Ascending aorta (tissue), 2 donors: ENCODE measurements around the gene ZNF593OS. TPM values are rescaled to one million over a fixed set of nuclear protein-coding genes. Genes with fewer than 3 reads are reported as not detected.

Experiments used
- DNase-seq, 2 donors: peaks; one replicate each; pipeline ENCODE4 v3.0.0-alpha.2; 2019; ENCODE audit warnings: low spot score in 2 of 2
- H3K27ac ChIP-seq, 2 donors: fragments of 200-600 bp; sonication (generic); one replicate each; pipeline ENCODE4 v1.5.1; 2016 to 2017; ENCODE audit warnings: mild to moderate bottlenecking in 1 of 2
- H3K27me3 ChIP-seq: fragments of 200-600 bp; sonication (generic); one replicate; pipeline ENCODE4 v1.5.1; 2017
- H3K36me3 ChIP-seq, 2 donors: fragments of 200-600 bp; sonication (generic); one replicate each; pipeline ENCODE4 v1.5.1; 2016
- H3K4me1 ChIP-seq, 2 donors: fragments of 200-600 bp; sonication (generic); one replicate each; pipeline ENCODE4 v1.5.1; 2016 to 2017; ENCODE audit warnings: mild to moderate bottlenecking in 1 of 2
- H3K4me3 ChIP-seq, 2 donors: fragments of 200-600 bp; sonication (generic); one replicate each; pipeline ENCODE4 v1.5.1; 2016 to 2017; ENCODE audit warnings: mild to moderate bottlenecking in 1 of 2
- H3K9me3 ChIP-seq, 2 donors: fragments of 200-600 bp; sonication (generic); one replicate each; pipeline ENCODE4 v1.5.1; 2016
- intact Hi-C: fragments of 100-400 bp; cut with DNase I; formaldehyde crosslinking; loops from one replicate; pipeline ENCODE4 v1.15.1; 2023
- total RNA-seq: library from RNA; depleted of rRNA; stranded (reverse); fragments of >200 nt; gene quantifications from one replicate; pipeline ENCODE4 v1.1.0, GENCODE V29; 2016
- TF ChIP-seq, protein P1 (sequence below), 3 experiments: fragments of 200-600 bp in 2 of 3; fragments of 450-650 bp in 1 of 3; sonication (generic) in 2 of 3; IDR thresholded peaks; one replicate each; pipeline ENCODE4 v1.5.1; 2016 to 2019; ENCODE audit warnings: antibody characterized with exemption in 3 of 3, mild to moderate bottlenecking in 1 of 3, moderate library complexity in 1 of 3

Gene ZNF593OS
- total RNA-seq, 1 donor from 2014 or later, result not detected

DNA sequence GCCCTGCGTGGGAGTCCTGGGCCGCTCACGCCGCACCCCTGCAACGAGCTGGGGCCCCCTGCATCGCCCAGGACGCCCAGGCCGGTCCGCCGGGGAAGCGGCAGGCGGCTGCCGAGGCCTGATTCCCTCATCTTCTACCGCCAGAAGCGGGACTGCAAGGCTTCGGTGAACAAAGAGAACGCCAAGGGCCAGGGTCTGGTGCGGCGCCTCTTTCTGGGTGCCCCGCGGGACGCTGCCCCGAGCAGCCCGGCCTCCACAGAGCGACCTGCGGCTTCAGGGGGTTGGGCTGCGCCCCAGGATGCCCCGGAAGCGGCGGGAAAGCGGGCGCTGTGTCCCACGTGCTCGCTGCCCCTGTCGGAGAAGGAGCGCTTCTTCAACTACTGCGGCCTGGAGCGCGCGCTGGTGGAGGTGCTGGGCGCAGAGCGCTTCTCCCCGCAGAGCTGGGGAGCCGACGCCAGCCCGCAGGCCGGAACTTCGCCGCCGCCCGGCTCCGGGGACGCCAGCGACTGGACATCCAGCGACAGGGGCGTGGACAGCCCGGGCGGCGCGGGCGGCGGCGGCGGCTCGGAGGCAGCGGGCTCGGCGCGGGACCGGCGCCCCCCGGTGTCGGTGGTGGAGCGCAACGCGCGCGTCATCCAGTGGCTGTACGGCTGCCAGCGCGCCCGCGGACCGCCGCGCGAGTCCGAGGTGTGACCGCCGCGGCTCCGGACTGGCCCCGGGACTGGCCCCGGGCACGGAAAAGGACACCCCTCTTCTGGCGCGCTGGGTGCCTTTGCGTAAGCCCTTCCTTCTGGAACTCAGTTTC lies 10.0 kb downstream of the ZNF593OS start:
- Histone ChIP-seq H3K4me1 (peaks cover 6 to 8% of the 10 kb centered on the region in 2 donors), H3K27ac (peak overlapping the region in 1 of 2 donors; percentile 2)

DNA sequence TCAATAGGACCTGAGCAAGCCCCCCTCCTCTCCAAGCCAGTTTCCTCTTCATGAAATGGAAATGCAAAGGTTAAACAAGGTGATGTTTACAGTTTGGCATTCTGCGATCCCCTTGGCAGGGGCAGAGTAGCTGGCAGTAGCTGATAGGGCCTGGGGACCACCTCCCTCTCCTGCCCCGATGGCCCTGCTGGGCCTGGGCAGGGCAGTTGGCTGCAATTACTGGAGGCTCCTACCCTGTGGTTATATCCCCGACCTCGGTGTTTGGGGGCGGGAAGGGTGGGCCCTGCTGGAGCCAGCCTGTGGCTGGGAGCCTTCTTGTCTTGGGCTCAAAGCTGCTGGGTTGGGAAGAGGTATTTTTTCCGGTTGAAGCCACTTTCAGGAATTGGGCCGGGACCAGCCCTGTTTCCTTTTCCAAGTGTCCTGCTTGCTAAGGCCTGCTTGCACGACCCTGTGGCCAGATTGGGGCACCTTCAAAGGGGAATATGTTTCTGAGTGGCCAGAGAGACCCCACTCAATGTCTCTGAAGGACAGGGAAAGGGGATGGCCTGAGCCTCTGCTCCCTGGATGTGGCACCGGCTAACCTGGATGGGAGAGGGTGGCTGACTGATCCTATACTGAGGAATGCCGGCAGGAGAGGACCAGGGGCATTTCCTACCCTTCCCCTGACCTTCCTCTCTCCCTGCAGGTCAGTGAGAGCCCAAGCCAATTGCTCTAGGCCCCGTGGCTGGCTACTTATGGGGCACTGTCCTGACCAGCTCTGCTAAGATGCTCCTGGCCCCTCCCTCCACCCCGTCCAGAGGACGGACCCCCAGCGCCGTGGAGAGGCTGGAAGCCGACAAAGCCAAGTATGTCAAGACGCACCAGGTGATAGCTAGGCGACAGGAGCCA lies 10.9 kb downstream of the ZNF593OS start:
- no peaks in the 10 kb centered on the region for H3K27me3 ChIP-seq
- TF ChIP-seq, protein P1, sequence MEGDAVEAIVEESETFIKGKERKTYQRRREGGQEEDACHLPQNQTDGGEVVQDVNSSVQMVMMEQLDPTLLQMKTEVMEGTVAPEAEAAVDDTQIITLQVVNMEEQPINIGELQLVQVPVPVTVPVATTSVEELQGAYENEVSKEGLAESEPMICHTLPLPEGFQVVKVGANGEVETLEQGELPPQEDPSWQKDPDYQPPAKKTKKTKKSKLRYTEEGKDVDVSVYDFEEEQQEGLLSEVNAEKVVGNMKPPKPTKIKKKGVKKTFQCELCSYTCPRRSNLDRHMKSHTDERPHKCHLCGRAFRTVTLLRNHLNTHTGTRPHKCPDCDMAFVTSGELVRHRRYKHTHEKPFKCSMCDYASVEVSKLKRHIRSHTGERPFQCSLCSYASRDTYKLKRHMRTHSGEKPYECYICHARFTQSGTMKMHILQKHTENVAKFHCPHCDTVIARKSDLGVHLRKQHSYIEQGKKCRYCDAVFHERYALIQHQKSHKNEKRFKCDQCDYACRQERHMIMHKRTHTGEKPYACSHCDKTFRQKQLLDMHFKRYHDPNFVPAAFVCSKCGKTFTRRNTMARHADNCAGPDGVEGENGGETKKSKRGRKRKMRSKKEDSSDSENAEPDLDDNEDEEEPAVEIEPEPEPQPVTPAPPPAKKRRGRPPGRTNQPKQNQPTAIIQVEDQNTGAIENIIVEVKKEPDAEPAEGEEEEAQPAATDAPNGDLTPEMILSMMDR (IDR thresholded peaks at IDR 0.05), result no peak
- H3K27ac ChIP-seq, result peak overlapping the region in 1 of 2 donors; percentile 7
- no peak for DNase-seq
- H3K36me3 ChIP-seq, result no peaks in the 10 kb centered on the region
- peak overlapping the region; percentile 59 to 76 for H3K4me3 ChIP-seq
- H3K4me1 ChIP-seq, result peaks cover 6 to 8% of the 10 kb centered on the region in 2 donors
- no peaks in the 10 kb centered on the region for H3K9me3 ChIP-seq
- intact Hi-C loops, result loop anchor here (5.0 to 10.0 kb wide), 3 partner anchors 123 to 1518 kb away; partner anchors contain the start of genes DHDDS and SRRM1

More for the DNA sequence above, 10.0 kb downstream of the ZNF593OS start:
- Histone ChIP-seq H3K27me3 (no peaks in the 10 kb centered on the region), H3K36me3 (no peaks in the 10 kb centered on the region), H3K9me3 (no peaks in the 10 kb centered on the region), H3K4me3 (peak overlapping the region; percentile 59 to 76)
- intact Hi-C loops, result loop anchor here (5.0 to 10.0 kb wide), 3 partner anchors 124 to 1519 kb away; partner anchors contain the start of genes DHDDS and SRRM1
- TF ChIP-seq, protein P1 (IDR thresholded peaks at IDR 0.05), result peak in 1 of 3 experiments; percentile 20
- peak in 1 of 2 donors; percentile 77 for DNase-seq

DNA sequence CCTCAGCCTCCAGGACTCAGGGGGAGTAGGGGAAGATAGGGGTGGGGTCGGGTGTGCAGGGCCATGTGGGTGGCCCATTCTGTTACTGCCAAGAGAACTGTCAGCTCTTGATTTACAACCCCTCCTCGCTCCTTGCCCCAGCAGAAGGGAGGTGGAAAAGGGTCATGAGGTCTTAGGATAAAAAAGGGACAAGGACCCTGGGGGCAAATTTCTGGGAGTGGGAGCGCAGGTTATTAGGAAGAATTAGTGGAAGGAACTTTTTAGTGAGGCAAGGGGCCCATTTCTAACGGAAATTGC lies 11.9 kb downstream of the ZNF593OS start:
- Histone ChIP-seq H3K4me3 (peak overlapping the region in 1 of 2 donors; percentile 32), H3K4me1 (peaks cover 6 to 8% of the 10 kb centered on the region in 2 donors), H3K9me3 (no peaks in the 10 kb centered on the region), H3K36me3 (no peaks in the 10 kb centered on the region), H3K27ac (no peak overlapping the region), H3K27me3 (no peaks in the 10 kb centered on the region)
- DNase-seq, result no peak
- TF ChIP-seq, protein P1 (IDR thresholded peaks at IDR 0.05), result no peak
- intact Hi-C loops, result loop anchor here (5.0 to 10.0 kb wide), 3 partner anchors 122 to 1517 kb away; partner anchors contain the start of genes DHDDS and SRRM1

DNA sequence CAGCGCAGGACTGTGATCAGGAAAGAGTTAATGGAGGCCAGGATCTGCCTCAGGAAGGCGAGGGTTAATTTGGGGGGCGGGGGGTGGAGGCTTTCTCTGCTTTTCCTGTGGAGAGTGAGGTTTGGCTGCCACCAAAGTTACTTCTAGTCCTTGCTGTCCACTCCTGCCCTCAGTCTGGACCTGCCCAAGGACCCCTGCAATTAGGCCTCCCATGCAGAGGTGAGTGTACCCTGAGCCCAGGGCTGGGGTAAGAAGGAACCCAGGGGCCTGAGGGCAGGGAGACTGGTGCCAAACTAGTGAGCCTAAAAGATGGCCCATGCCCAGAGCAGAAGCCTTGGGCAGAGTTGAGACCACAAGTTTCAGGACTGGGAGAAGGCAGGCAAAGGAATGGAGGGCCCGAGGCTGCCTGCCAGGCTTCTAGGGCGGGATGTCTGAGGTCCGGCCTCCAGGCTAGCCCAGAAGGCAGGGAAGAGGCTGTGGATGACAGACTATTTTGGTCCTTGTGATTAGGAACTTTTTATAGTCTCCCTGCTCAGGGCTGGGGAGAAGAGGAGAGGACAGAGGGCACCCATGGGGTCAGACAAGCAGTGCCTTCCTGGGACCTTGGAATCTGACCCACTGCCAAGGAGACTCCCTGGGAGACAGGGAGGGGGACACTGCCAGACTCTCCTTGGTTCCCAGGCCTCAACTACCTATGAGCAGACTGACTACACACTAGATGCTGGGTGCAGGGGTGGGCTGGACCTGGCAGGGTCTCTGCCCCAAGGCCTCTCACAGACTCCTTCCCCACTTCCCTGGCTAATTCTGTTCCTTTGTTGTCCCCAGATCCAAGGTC lies 12.5 kb downstream of the ZNF593OS start, which contains the start of gene FAM110D:
Gene FAM110D, plus strand, starts transcription at position 172 of the 835 bp plus-strand sequence. CDS start 2,213 bp downstream, outside the sequence.
- H3K4me3 ChIP-seq, result peak within 1 kb of the TSS in 1 of 2 donors; percentile 32
- no peaks in the 10 kb centered on the region for H3K36me3 ChIP-seq
- H3K4me1 ChIP-seq, result peaks cover 6 to 8% of the 10 kb centered on the region in 2 donors
- H3K27me3 ChIP-seq, result no peaks in the 10 kb centered on the region
- intact Hi-C loops, result no loop called here
- H3K9me3 ChIP-seq, result no peaks in the 10 kb centered on the region
- peak within 1 kb of the TSS in 1 of 2 donors; percentile 24 for H3K27ac ChIP-seq
- TF ChIP-seq, protein P1 (IDR thresholded peaks at IDR 0.05), result no peak
- no peak for DNase-seq
